ENCODE results near the gene BCAN. TPM values are rescaled to one million over a fixed set of nuclear protein-coding genes. Genes with fewer than 3 reads are reported as not detected.

BCAN gene
- total and polyA plus RNA-seq, 2 of the 4 experiments (the other 2 are of a cell fraction) = 0.07 TPM; not detected in 1

DNA sequence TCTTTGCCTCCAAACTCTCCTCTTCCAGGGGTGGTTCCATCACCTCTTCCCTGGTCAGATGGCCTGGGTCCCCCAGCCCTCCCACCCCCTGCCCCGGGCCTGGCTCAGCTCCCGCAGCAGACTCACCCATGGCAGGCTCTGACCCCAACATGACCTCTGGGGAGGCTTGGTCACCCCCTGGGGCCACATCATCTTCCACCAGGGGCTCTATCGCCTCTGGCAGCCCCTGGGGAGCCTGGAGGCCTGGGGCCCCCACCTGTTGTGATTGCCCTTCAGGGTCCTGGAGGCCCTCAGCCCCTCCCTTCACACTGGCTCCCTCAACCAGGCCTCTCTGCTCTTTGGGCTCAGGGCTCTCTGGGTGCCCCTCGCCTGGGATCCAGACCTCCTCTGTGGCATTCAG, 28.9 kb downstream of the BCAN start:
- no peak overlapping the region for H4K5ac ChIP-seq (ENCODE audit: low read depth, low read length)
- no peak overlapping the region for H4K8ac ChIP-seq (ENCODE audit: low read depth in 2 of 2, low read length in 2 of 2)
- no peak overlapping the region for H3K9ac ChIP-seq (ENCODE audit: low read depth, low read length)
- H3K27ac ChIP-seq (ENCODE audit: insufficient read depth, low read length) = no peak overlapping the region
- POLR2A ChIA-PET (ENCODE audit: unreplicated experiment) = no interaction called here
- H3K4me1 ChIP-seq (ENCODE audit: control insufficient read depth, insufficient read depth, low read length) = peaks cover 36% of the 10 kb centered on the region
- intact Hi-C loops (cut with micrococcal nuclease) (no loop called here), in situ Hi-C loops (cut with MboI; ENCODE audit: low sequenced_read_pairs) (no loop called here), dilution Hi-C loops (cut with HindIII; ENCODE audit: low sequenced_read_pairs, unreplicated experiment) (no loop called here)
- H2AK5ac ChIP-seq (ENCODE audit: low read depth, low read length) = no peak overlapping the region
- no peak overlapping the region for H2BK15ac ChIP-seq (ENCODE audit: low read depth, low read length)
- WGBS, 2 experiments (ENCODE audit: extremely low coverage in 2 of 2, insufficient read length in 1 of 2) = 87% methylated on average over 2 of the region's 4 CpGs; no CpG with 5 or more reads in 1 of the 2 experiments
- no peak overlapping the region for H3K14ac ChIP-seq (replicated peaks; ENCODE audit: low read depth, low read length)
- no peaks in the 10 kb centered on the region for H3K9me3 ChIP-seq (ENCODE audit: control insufficient read depth, insufficient read depth, low read length)
- H4K91ac ChIP-seq (ENCODE audit: insufficient read depth, low read depth, low read length) = no peak overlapping the region
- H3K79me1 ChIP-seq (ENCODE audit: low read depth in 1 of 2, low read length in 2 of 2) = peaks cover 10 to 50% of the 10 kb centered on the region in 2 experiments; a peak in 3 of 4 replicates
- H2BK120ac ChIP-seq (ENCODE audit: low read depth, low read length) = no peak overlapping the region
- no TSS peak for BruUV-seq (replicated peaks)
- H4K20me1 ChIP-seq (ENCODE audit: insufficient read depth, low read length) = peaks cover 24% of the 10 kb centered on the region
- no peak overlapping the region for H3K4me3 ChIP-seq (ENCODE audit: insufficient read depth, low read depth, low read length)
- no peak overlapping the region for H2AFZ ChIP-seq (replicated peaks; ENCODE audit: low read length, poor library complexity)
- no peak overlapping the region for H3K23ac ChIP-seq (ENCODE audit: low read depth, low read length)
- H3K36me3 ChIP-seq (ENCODE audit: control insufficient read depth, insufficient read depth, low read length) = peaks cover 16% of the 10 kb centered on the region
- TF ChIP-seq MXI1 (IDR thresholded peaks at IDR 0.05; ENCODE audit: borderline replicate concordance, low read depth, low read length) = no peak
- no peak for TF ChIP-seq MAZ (IDR thresholded peaks at IDR 0.05; ENCODE audit: borderline replicate concordance, low read depth, low read length)
- TF ChIP-seq MAFK (IDR thresholded peaks at IDR 0.05; ENCODE audit: low read depth, low read length) = no peak
- TF ChIP-seq BHLHE40 (IDR thresholded peaks at IDR 0.05; ENCODE audit: low read depth, low read length) = no peak
- H3K4me2 ChIP-seq (ENCODE audit: low read depth, low read length) = no peak overlapping the region
- H3K18ac ChIP-seq (ENCODE audit: low read depth, low read length) = no peak overlapping the region
- H3K9me1 ChIP-seq (ENCODE audit: insufficient read depth, low read length) = peaks cover 24% of the 10 kb centered on the region
- H2AK9ac ChIP-seq (replicated peaks; ENCODE audit: low read depth, low read length, poor library complexity) = peak overlapping the region; percentile 57
- DNase-seq = no peak
- no peak overlapping the region for H3K4ac ChIP-seq (ENCODE audit: low read depth, low read length)
- no peak overlapping the region for H2BK5ac ChIP-seq (ENCODE audit: low read depth, low read length, poor library complexity, severe bottlenecking)
- H3K56ac ChIP-seq (ENCODE audit: extremely low read depth, insufficient read depth, low read length) = no peak overlapping the region
- no peaks in the 10 kb centered on the region for H3K27me3 ChIP-seq (ENCODE audit: control insufficient read depth, insufficient read depth, low read length)
- no peak overlapping the region for H2BK20ac ChIP-seq (ENCODE audit: low read depth, low read length)
- ATAC-seq (ENCODE audit: low read depth) = no peak
- CTCF ChIA-PET = no interaction called here

All from IMR-90 (cell line).